GM18870 (cell line): ENCODE data around the gene TAS1R2.
"Not testable (repeated sequence)": the region's sequence is repeated elsewhere in the genome, so short reads cannot be mapped to it uniquely, and the experiment has no call there.

Experiments used
- ATAC-seq: cut with Tn5 transposase; IDR thresholded peaks from one replicate; pipeline ENCODE4 v1.9.1; 2021; ENCODE audit warnings: moderate library complexity; ENCODE audit not compliant: unreplicated experiment

The TAS1R2 gene

DNA sequence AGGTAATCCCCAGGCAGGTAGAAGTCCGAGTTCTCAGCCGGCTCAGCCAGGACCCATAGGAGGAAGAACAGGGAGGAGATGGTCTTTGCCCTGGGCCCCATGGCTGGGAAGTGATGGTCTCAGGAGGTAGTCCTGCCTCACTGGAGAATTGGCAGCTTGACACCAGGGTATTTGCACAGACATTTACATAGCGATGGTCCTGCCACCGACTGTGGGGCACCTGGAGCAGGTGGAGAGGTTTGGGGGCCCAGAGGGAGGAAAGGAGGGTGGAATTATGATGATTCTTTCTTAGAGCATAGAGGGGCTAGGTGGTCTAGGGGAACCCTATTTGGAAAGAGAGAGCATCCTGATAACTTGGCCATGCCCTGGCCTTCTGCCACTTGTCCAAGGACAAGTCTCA lies at the start of gene TAS1R2:
TSS of gene TAS1R2 (minus strand) at position 101 of the 400 bp plus-strand sequence. CDS start at position 101, 0 bp downstream.
- ATAC-seq: no peak

DNA sequence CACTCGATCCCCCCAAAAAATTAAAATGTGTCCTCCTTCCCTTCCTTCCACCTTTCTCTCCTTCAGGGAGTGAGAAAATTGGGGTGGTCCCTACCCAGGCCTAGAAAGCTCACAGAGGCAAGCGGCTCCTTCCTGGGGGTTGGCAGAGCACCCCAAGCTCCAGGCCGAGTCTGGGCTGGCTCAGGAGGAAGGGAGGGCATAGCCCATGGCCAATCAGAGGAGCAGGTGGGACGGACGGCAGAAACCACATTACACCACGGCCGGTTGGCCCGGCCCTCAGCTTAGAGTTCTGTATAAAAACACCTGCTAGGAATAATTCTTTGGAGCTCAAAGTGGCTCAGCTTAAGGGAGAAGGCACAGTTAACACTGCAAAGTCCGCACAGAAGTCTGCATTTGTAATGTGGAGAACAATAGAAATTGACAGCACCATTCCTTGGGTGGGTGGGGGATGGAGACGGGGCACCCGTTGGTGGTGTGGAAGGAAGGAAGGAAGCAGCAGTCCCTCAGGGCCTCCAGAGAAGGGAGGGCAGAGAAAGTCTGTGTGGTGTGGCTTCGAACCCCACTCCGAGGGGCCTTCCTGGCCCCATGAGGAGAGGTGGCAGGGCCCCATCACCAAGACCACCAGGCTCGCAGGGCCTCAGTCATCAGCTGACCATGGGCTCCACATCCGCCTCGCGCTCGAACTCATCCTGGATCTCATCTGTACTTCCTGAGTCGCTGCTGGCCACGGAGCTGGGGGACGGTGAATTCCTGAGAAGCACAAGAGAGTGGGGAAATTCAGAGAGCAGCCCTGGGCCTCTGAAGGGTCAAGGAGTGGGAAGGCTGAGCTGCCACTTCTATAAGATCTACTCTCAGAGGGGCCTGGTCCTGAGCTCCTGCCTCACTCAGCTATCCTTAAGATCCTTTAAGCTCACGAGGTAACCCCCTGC lies 48.7 kb upstream of the TAS1R2 start:
- no peak for ATAC-seq

DNA sequence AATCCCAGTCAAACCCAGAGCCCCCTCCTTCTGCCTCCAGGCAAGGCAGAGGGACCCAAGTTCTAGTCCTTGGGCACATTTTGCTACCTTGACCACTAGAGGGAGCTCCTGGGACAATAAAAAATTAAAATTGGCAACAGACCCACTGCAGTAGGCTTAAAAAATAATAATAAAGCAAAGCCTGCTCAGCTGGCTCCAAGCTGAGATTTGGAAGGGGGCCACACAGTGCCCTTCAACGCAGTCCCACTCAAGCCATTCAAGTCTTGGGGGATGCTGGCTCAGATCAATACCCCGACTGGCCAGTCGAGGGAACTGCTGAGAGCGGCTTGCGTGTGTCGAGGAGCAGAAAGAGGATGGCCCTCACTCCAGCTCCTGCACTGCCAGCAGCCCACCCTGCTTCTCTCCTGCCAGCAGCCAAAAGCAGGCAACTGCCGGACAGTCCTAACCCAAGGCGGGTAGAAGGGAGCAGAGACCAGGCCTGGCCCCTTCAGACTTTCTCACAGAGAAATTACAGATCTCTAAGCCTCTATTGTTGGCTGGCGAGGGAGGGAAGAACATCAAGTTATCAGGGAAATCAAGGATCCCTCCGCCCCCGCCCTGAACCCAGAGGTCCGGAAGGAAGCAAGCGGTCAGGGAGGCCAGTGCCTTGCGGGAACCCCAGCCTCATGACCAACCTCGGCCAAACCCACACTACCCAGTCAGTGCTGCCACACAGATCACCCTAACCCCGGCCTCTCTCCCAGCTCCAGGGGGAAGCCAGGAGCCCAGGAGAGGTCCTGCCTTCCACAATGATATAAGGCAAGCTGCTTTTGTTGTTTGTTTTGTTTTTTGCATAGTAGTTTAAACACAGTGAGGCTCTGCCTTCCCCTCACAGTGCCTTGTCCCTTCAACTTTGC lies 47.8 kb upstream of the TAS1R2 start:
- ATAC-seq: no peak

DNA sequence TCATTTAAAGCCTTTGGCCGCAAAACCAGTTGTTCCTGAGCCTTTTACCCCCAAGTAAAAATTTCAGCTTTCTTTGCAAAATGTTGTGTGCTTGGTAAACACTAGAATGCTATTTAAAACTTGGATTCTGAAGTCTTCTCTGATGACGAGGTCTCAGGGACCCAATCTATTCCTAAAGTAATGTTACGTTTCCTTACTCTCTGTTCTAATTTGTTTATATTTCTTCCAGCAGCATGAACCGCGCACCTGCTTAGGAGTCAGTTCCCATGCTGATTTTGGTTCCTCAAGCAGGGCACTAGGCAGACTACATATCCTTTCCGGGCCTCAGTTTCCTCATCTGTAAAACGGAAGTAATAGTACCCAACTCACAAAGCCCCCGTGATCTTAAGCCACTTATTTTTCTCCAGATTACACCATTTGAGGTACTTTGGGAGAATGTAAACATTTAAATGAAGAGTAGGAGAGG lies 43.9 kb upstream of the TAS1R2 start:
- no peak for ATAC-seq

DNA sequence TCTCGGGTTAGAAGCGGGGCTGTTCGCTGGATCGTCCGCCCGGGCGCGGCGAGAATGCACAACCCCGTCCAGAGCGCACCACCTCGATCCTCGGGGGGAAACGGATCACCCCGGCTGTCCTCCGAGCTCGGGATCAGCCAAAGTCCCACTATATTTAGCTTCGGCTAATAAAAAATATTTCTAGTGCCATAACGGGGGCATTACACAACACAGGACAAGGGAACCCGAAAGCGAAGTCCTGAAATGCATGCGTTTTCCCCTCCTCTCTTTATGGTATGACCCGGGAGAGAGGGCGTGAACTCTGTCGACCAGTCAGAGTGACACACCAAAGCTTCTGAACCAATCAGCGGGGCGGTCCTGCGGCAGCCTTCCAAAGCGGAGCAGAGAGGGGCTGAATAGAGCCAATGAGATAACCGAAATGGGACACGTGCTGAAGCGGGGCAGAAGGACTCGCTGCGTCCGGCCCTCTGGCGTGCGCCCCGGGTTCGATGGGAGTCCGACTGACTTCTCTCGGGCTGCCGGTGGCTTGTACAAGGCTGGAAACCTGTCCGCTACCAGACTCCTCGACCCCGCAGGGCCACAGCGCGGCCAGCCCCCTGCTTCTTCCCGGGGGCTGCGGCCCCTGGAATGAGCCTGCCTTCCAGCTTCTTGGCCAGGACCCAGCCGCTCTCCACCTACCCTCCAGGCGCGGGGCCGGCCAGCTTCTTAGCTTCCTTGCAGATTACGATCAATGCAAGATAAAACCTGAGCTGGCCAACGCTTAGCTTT lies 43.2 kb upstream of the TAS1R2 start, which contains the start of gene ALDH4A1:
TSS of gene ALDH4A1 (minus strand) at position 33 of the 768 bp plus-strand sequence. CDS start at position 1, 32 bp downstream.
- peak; percentile 96 for ATAC-seq

DNA sequence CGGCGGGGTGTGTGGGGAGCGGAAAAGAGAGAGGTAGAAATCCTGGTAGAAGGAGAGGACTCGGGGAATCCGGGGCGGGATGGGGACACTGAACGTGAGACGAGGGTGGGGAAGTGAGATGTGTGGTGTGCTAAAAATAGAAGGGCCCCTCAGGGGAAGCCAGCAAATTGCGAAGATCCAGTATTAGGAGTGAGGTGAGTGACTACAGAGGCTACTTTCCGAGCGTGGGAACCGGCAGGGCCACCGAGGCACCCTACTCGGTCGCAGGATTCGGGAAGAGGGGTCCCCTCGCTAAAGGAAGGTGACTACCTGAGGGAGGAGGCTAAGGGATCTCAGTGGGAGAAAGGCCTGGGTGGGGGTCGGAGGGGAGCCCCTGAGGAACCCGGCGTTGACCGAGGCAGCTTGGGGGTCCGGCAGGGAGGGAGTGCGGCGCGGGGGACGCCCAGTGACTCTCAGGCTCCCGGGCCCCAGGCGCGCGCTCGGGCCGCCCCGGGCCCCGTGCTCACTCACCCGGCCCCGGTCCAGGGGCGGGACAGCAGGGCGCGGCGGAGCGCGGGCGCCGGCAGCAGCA lies 42.6 kb upstream of the TAS1R2 start:
- no peak for ATAC-seq

DNA sequence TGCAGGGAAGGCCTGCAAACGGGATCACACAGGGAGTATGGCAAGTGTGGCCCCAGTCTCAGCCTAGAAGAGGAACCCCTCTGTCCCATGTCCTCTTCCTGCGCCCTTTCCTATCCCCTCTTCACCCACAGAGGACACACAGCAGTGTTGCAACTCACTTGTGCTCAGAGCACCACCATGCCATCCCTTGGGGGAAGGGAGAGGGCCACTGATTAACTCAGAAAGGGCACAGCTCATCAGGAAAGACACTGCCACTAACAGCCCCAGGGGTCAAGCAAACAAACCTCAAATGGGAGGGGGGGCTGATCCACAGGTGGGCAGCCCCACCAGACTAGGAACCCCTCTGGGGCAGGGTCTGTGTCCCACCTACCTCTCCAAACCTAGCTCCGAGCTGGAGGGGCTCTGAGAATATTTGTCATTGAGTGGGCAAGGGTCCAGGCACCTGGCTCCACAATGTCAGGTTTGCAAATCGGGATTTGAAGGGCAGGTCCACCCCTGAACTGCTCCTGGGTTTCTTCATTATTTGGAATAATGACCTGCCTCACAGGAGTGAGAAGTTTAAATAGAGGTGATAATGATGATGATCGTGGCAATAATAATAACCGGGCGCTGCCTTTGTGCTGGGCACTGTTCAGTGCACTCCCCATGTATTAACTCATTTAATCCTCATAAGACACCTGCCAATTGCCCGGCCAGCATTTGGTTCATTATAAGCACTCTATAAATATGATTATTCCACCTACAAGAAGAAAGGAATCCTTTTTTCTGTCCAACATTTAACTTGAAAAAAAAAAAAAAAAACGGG lies 41.9 kb upstream of the TAS1R2 start:
- no peak for ATAC-seq

DNA sequence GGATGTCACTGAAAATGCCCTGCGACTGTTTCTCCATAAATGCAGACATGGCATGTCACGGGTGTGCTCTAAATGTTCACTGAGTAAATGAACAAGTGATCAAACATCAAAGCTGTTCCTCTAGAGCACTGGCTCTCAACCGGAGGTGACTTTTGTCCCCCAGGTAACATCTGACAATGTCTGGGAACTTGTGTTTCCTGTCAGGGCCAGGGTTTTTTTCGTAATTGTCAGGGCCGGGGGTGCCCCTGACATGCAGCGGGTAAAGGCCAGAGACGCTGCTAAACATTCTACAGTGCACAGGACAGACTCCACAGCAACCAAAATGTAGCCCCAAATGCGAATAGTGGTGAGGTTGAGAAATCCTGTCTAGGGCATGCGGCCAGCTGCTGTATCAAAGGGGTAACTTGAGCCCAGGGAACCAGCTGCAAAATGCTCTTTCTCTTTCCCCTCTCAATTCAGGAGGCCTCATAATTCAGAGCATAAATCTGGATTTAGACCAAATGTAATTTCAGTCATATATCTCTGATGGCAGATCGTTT lies 40.9 kb upstream of the TAS1R2 start:
- no peak for ATAC-seq

DNA sequence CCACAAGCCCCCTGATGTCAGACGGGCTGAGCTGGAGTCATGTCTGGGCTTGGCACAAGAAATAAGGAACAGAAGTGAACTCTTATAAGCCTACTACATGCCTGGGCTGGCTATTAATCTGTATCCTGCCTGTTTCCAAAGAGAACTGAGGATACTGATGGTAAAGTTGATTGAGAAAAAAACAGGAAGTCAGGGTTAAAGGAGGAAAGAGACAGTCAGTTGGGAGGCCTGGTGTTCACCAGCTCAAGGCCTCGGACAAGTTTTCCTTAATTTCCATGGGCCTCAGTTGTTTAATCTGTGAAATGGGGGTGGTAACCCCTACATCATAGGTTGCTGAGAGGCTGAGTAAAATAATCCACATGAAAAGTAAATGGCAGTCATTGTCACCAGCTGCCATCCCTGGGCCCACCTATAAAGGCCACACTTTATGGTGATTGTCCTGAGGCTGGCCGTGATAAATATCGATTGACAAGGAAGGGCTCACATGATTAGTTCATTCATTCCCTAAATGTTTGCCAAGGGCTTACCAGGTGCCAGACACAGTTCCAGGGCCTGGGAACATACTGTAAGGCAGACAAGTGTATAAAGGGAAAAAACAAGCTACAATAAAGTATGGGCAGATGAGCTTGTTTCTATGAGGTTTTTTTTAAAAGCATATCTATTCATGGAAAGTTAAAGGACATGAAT lies 40.0 kb upstream of the TAS1R2 start:
- no peak for ATAC-seq

DNA sequence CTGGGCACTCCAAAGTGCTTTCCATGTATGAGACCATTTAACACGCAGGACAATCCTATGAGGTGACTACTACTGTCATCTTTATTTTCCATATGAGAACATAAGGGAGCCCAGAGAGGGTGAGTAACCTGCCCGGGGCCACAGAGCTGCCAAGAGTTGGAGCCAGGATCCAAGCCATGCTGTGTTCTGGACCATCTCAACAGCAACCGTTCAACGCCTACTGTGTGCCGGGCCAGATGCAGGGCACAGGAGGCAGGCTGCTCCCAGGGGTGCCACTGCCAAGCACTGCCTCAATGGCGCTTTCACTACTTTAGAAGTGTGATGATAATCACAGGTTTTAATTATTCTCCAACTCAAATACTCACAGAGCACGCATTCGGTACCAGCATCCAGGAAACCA lies 39.1 kb upstream of the TAS1R2 start:
- no peak for ATAC-seq

DNA sequence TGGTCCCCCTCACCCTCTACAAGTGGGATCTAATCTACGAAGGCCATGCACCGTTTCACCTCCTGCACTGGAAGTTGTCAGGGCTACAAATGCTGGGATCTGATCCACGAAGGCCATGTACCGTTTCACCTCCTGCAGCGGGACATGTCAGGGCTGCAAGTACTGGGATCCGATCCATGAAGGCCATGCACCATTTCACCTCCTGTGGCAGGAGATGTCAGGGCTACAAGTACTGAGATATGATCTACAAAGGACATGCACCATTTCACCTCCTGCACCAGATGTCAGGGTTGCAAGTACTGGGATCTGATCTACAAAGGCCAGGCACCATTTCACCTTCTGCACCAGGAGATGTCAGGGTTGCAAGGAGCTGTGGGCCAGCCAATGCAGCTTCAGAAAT lies 35.9 kb upstream of the TAS1R2 start:
- ATAC-seq: no peak

DNA sequence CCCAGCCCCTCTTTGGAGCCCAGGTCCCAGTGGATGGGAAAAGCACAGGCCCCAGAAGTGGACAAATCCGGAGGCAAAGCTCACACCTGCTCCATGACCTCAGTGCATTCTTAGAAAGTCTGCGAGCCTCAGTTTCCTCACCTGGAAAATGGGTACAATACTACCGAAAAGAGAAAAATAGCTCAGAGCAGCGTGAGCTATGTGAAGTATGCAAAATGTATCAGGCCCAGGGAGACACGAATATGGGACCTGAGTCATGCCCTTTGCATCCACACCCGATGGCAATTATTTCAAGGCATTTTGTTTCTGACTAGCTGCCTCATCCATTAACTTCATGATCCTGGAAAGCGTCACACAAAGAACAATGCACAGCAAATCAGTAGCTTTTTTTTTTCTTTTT lies 33.7 kb upstream of the TAS1R2 start:
- ATAC-seq: no peak

DNA sequence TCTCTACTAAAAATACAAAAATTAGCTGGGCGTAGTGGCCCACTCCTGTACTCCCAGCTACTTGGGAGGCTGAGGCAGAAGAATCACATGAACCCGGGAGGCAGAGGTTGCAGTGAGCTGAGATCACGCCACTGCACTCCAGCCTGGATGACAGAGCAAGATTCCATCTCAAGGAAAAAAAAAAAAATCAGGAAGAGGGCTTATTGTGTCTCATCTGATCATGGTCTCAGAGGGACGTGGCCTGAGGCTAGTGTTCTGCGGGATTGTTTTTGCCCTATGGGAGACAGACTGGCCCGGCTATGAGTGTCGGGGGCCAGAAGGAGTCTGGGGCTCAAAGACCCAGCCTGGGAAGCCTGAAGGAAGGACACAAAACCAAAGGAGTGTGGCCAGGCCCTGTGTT lies 32.4 kb upstream of the TAS1R2 start:
- ATAC-seq: not testable (repeated sequence)

DNA sequence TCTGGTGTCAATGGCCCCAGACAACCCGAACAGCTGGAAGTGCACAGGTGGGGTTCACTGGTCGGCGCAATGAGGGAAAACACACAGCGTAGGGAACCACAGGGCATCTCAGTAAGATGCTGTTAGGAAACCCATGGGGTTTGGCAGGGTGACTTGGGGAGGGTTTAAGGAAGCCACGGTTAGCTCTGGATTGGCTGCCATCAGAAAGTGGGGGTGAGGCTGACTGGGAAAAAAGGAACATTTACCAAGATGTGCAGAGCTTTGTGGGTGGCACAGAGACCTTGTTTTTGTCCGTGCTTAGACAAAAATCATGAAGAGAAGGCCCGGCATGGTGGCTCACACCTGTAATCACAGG lies 31.9 kb upstream of the TAS1R2 start:
- ATAC-seq: no peak

DNA sequence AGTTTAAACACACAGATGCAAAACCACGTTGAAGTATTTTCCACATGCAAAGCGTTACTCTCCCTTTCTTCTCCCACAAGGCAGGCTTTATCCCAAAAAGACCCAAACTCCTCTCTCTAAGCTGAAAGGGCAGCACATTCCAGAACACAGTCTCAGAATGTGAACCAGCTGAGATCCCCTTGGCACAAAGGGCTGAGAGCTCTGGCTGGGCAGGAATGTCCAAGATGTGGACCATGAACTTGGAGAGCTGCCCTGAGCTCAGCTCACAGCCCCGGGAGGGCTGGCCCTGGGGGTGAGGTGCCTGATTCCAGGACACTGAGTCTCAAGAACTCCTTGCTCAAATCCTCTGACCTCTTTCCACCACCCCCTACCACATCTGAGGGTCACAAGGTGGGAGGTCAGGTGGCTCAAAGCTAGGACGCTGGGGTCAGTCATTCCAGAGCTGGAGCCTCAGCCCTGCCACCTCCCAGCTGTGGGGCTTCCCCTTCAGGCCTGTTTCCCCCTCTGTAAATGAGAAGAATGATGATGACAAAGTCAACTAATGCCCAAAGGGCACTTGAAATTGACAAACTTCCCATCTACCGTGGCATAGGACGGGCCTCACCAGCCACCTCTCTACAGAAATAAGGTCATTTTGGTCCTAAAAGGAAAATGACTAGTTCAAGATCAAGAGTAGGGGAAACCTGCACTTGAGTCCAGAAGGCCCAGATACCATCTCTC lies 31.4 kb upstream of the TAS1R2 start:
- ATAC-seq: no peak

DNA sequence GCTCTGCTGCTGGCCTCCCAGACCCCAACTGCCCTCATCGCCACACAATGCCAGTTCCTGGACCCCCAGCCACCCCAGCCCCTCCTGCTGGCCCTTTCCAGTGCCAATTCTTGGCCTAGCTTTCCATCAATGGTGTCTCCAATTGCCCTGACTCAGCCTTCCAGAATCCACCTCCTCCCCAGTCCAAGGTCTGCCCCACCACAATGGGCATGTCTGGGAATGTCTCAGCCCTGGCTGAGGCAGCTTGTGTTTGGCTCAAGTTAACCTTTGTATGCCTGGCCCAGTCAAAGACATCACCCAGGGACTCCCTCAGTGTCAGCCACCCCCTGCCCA lies 26.5 kb upstream of the TAS1R2 start:
- ATAC-seq: no peak

DNA sequence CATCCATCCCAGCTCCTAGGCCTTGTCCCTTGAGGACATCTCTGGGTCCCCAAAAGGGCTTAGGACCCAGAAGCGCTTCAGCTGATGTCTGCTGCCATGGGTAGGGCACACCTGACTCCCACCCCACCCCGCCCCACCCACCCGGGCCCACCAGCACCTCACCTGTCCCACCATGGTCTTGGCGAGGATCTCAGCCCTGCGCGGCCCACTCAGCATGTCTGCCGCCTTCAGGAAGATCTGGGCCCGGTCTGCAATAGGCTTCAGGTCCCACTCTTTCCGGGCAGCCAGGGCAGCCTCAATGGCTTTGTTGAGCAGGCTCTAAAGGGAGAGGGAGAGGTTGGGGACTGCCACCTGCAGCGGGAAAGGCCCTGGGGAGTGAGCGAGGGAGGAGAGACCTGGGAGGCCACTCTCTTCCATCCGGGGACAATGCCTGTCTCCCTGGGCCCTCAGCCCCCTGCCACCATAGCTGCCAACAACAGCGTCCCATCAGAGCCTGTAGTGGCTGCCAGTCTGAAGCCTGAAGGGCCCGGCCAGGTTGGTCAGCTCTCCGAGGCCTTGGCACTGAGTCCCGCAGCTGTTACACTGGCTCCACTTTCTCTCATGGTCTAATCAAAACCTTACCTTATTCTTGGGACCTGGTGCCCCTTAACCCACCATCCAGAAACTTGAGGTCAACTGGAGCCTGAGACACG lies 26.0 kb upstream of the TAS1R2 start:
- no peak for ATAC-seq

DNA sequence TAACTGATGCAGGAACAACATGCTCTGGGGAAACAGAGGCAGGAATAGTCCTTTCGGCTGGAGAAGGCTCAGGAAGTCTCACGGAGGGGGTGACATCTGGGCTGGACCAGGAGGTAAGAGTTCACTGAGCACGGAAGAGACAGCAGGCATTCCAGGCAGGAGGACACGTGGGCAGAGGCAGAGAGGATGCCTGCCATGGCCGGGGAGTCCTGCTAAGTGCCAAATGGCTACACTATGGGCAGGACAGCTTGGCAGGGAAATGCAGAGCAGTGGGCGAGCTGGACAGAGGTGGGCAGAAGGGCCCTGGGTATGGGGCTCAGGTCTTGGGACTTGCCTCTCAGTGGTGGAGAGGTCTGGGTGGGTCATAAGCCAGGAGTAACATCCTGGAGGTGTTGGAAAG lies 25.3 kb upstream of the TAS1R2 start:
- no peak for ATAC-seq
